ENCODE results near the gene MYMX. TPM values are rescaled to one million over a fixed set of nuclear protein-coding genes. Genes with fewer than 3 reads are reported as not detected.

The MYMX gene
- total RNA-seq, 1 donor from 2014 or later: not detected

DNA sequence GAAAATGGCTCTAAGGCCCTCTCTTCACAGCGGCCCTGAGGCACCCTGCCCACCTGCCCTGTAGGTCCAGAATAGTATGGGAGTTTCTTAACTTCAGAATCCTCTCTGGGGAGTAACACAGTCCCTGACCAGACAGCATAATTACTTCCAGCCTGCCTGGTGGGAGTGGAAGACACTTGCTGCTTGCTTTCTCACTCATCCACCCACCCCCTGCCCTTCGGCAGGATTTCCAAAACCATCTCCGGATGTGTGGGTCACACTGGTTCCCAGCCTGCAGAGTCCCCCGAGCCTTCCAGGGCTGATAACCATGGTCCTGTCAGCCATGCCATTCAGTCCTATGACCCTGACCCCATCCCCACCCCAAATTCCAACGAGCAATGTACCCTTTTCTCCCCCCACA lies 12.1 kb downstream of the MYMX start:
- FAIRE-seq: no peak
- no peak for TF ChIP-seq CTCF (IDR thresholded peaks at IDR 0.05; ENCODE audit: insufficient read depth, low read depth, low read length)
- no peak for TF ChIP-seq EZH2 (IDR thresholded peaks at IDR 0.05; ENCODE audit: insufficient read depth, low read length)
- Histone ChIP-seq H4K20me1 (ENCODE audit: insufficient read depth, low read length) (peaks cover 16% of the 10 kb centered on the region), H3K27me3 (ENCODE audit: insufficient read depth, low read length) (no peaks in the 10 kb centered on the region), H3K9me3 (ENCODE audit: insufficient read depth, low read depth, low read length) (no peaks in the 10 kb centered on the region), H3K4me2 (ENCODE audit: low read length) (no peak overlapping the region), H3K27ac (ENCODE audit: low read depth, low read length) (no peak overlapping the region), H3K4me3 (ENCODE audit: insufficient read depth, low read depth, low read length) (no peak overlapping the region), H3K36me3 (ENCODE audit: insufficient read depth, low read length) (no peaks in the 10 kb centered on the region), H3K9ac (ENCODE audit: low read length) (no peak overlapping the region), H3K79me2 (ENCODE audit: insufficient read depth, low read length) (no peaks in the 10 kb centered on the region), H3K4me1 (ENCODE audit: insufficient read depth, low read length) (peaks cover 11% of the 10 kb centered on the region), H2AFZ (ENCODE audit: low read depth, low read length) (no peak overlapping the region)
- Mint-ChIP-seq H3K27ac (ENCODE audit: unreplicated experiment) (no peak overlapping the region), H3K36me3 (ENCODE audit: low read depth, unreplicated experiment) (peaks cover 5% of the 10 kb centered on the region), H3K4me1 (ENCODE audit: low read depth, unreplicated experiment) (peaks cover 10% of the 10 kb centered on the region), H3K27me3 (ENCODE audit: low read depth, unreplicated experiment) (peaks cover 18% of the 10 kb centered on the region), H3K9me3 (ENCODE audit: unreplicated experiment) (no peaks in the 10 kb centered on the region), H3K4me3 (ENCODE audit: unreplicated experiment) (no peak overlapping the region)
- DNase-seq (ENCODE audit: low read depth): no peak

DNA sequence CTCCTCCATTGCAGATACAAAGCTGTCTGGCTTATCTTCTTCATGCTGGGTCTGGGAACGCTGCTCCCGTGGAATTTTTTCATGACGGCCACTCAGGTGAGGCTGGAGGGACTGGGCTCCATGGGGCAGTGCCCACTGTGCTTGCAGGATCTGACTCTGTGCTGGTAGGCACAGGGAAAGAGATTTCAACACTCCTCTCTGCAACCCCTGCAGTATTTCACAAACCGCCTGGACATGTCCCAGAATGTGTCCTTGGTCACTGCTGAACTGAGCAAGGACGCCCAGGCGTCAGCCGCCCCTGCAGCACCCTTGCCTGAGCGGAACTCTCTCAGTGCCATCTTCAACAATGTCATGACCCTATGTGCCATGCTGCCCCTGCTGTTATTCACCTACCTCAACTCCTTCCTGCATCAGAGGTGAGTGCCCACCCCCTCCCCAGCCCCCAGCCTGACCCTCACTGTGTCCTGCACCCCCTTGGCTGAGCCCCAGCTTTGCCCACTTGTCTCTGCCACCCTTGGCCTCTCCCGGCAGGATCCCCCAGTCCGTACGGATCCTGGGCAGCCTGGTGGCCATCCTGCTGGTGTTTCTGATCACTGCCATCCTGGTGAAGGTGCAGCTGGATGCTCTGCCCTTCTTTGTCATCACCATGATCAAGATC lies 12.8 kb downstream of the MYMX start:
- H3K4me1 Mint-ChIP-seq (ENCODE audit: low read depth, unreplicated experiment): peaks cover 11% of the 10 kb centered on the region
- no peak overlapping the region for H3K27ac ChIP-seq (ENCODE audit: low read depth, low read length)

More for the DNA sequence above, 12.8 kb downstream of the MYMX start:
- H3K4me1 ChIP-seq (ENCODE audit: insufficient read depth, low read length): peaks cover 10% of the 10 kb centered on the region
- no peak for TF ChIP-seq CTCF (IDR thresholded peaks at IDR 0.05; ENCODE audit: insufficient read depth, low read depth, low read length)
- no peak for TF ChIP-seq EZH2 (IDR thresholded peaks at IDR 0.05; ENCODE audit: insufficient read depth, low read length)
- H3K36me3 ChIP-seq (ENCODE audit: insufficient read depth, low read length): no peaks in the 10 kb centered on the region
- H3K36me3 Mint-ChIP-seq (ENCODE audit: low read depth, unreplicated experiment): peaks cover 5% of the 10 kb centered on the region
- DNase-seq (ENCODE audit: low read depth) (no peak), FAIRE-seq (no peak)
- H3K4me3 ChIP-seq (ENCODE audit: insufficient read depth, low read depth, low read length): no peak overlapping the region
- H3K9me3 Mint-ChIP-seq (ENCODE audit: unreplicated experiment): no peaks in the 10 kb centered on the region
- no peak overlapping the region for H3K4me3 Mint-ChIP-seq (ENCODE audit: unreplicated experiment)
- H3K27me3 ChIP-seq (ENCODE audit: insufficient read depth, low read length): no peaks in the 10 kb centered on the region
- H3K9ac ChIP-seq (ENCODE audit: low read length): no peak overlapping the region
- H4K20me1 ChIP-seq (ENCODE audit: insufficient read depth, low read length): peaks cover 12% of the 10 kb centered on the region
- H3K4me2 ChIP-seq (ENCODE audit: low read length): no peak overlapping the region
- no peak overlapping the region for H3K27ac Mint-ChIP-seq (ENCODE audit: unreplicated experiment)
- no peak overlapping the region for H2AFZ ChIP-seq (ENCODE audit: low read depth, low read length)
- H3K79me2 ChIP-seq (ENCODE audit: insufficient read depth, low read length): no peaks in the 10 kb centered on the region
- peaks cover 18% of the 10 kb centered on the region for H3K27me3 Mint-ChIP-seq (ENCODE audit: low read depth, unreplicated experiment)
- H3K9me3 ChIP-seq (ENCODE audit: insufficient read depth, low read depth, low read length): no peaks in the 10 kb centered on the region
